ENCODE results near the gene ZNF385B.
A peak's percentile ranks its signal among the peaks of the same experiment; 100 is the strongest.

ZNF385B gene

GRCh38 chr2:179694963-179695362 lies 166.4 kb downstream of the ZNF385B start:
- Mint-ChIP-seq H3K4me3 (no peak overlapping the region), H3K27me3 (ENCODE audit: low read depth) (no peaks in the 10 kb centered on the region), H3K36me3 (ENCODE audit: low read depth) (no peaks in the 10 kb centered on the region), H3K27ac (no peak overlapping the region), H3K9me3 (no peaks in the 10 kb centered on the region), H3K4me1 (no peaks in the 10 kb centered on the region)
- TF ChIP-seq CTCF (IDR thresholded peaks at IDR 0.05; ENCODE audit: unreplicated experiment in 3 of 3), result no peak

DNA sequence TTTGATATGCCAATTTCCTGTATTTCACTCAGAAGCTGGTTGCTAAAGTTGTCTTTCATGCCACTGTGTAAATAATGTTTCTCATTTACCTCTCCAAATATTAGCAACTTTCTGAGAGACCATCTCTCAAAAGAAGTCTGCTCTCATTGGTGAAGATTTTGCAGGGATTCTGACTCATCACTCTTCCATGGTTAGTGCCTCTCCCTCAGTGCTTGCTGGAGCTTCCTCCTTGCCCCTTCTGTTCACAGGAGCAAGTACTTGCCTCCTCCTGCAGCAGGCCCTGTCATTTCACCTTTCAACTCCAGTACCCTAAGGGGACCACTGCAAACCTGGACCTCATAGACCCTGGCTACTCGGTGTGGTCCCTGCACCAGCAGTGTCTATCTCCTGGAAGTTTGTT lies 168.8 kb downstream of the ZNF385B start:
- Mint-ChIP-seq H3K27ac (no peak overlapping the region), H3K4me3 (no peak overlapping the region), H3K9me3 (no peaks in the 10 kb centered on the region), H3K27me3 (ENCODE audit: low read depth) (no peaks in the 10 kb centered on the region), H3K36me3 (ENCODE audit: low read depth) (no peaks in the 10 kb centered on the region), H3K4me1 (no peaks in the 10 kb centered on the region)
- TF ChIP-seq CTCF (IDR thresholded peaks at IDR 0.05; ENCODE audit: unreplicated experiment in 3 of 3), result no peak

- H3K9me3 Mint-ChIP-seq, result no peaks in the 10 kb centered on the region
- H3K27ac Mint-ChIP-seq, result no peak overlapping the region
- no peaks in the 10 kb centered on the region for H3K36me3 Mint-ChIP-seq (ENCODE audit: low read depth)
- no peaks in the 10 kb centered on the region for H3K4me1 Mint-ChIP-seq
- TF ChIP-seq CTCF (IDR thresholded peaks at IDR 0.05; ENCODE audit: unreplicated experiment in 3 of 3), result no peak
- no peak overlapping the region for H3K4me3 Mint-ChIP-seq
- no peaks in the 10 kb centered on the region for H3K27me3 Mint-ChIP-seq (ENCODE audit: low read depth)
These were observed 169.4 kb downstream of the ZNF385B start for GRCh38 chr2:179692043-179692442.

DNA sequence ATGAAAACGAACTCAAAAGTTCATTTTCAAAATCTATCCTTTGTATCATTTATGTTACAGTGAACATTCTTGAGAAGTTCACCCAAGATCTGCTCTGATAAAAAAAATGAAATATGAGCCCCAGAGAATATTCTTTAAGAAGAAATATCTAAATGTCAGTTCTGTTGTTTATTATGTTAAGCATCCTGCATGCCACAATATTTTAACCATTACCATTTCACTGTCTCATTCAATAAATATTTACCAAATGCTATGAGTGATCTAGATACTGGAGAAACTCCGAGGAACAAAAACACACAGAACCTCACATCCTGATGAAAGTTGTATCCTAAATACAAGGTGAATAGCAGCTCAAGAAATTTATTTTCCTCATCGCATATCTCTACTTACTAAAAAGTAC lies 170.2 kb downstream of the ZNF385B start:
- Mint-ChIP-seq H3K4me3 (no peak overlapping the region), H3K27me3 (ENCODE audit: low read depth) (no peaks in the 10 kb centered on the region), H3K27ac (no peak overlapping the region), H3K4me1 (no peaks in the 10 kb centered on the region), H3K36me3 (ENCODE audit: low read depth) (no peaks in the 10 kb centered on the region), H3K9me3 (no peaks in the 10 kb centered on the region)
- TF ChIP-seq CTCF (IDR thresholded peaks at IDR 0.05; ENCODE audit: unreplicated experiment in 3 of 3), result no peak

GRCh38 chr2:179686718-179687342 lies 174.6 kb downstream of the ZNF385B start:
- Mint-ChIP-seq H3K27me3 (ENCODE audit: low read depth) (no peaks in the 10 kb centered on the region), H3K27ac (no peak overlapping the region), H3K4me3 (no peak overlapping the region), H3K4me1 (no peaks in the 10 kb centered on the region), H3K9me3 (no peaks in the 10 kb centered on the region), H3K36me3 (ENCODE audit: low read depth) (no peaks in the 10 kb centered on the region)
- TF ChIP-seq CTCF (IDR thresholded peaks at IDR 0.05; ENCODE audit: unreplicated experiment in 3 of 3), result no peak

DNA sequence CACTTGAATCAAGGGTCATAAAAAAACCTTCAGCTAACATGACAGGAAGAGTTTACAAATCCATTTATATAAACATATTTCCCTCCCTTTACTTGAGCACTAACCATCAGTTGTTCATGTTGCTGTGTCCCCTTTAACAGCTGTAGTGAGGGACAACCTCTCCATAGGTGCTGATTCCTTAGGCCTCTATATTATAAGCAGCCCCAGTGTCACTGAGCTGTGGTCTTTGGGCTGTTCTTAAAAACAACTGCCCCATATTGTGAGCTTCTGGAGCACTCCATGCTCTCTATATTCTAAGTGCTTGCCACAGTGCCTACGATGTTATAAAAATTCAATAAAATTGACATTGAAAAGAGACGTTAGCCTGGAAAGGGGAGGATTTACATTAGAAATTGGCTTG lies 175.3 kb downstream of the ZNF385B start:
- Mint-ChIP-seq H3K4me3 (no peak overlapping the region), H3K4me1 (no peaks in the 10 kb centered on the region), H3K27me3 (ENCODE audit: low read depth) (no peaks in the 10 kb centered on the region), H3K9me3 (no peaks in the 10 kb centered on the region), H3K27ac (peak overlapping the region in 1 of 3 experiments; percentile 7), H3K36me3 (ENCODE audit: low read depth) (no peaks in the 10 kb centered on the region)
- TF ChIP-seq CTCF (IDR thresholded peaks at IDR 0.05; ENCODE audit: unreplicated experiment in 3 of 3), result no peak
